Coronary artery (tissue), 2 donors: ENCODE measurements around the gene GNB5.
"Not testable (repeated sequence)": the region's sequence is repeated elsewhere in the genome, so short reads cannot be mapped to it uniquely, and the experiment has no call there.

Experiments
- DNase-seq: peaks from one replicate; pipeline ENCODE4 v3.0.0-alpha.2; 2017; ENCODE audit warnings: low spot score
- H3K27ac ChIP-seq, 2 donors: fragments of 200-600 bp; sonication (generic); one replicate each; pipeline ENCODE4 v1.5.1; 2016 to 2019
- H3K4me3 ChIP-seq: fragments of 200-600 bp; sonication (generic); 2 replicates; pipeline ENCODE4 v1.5.1; 2016; ENCODE audit warnings: mild to moderate bottlenecking, moderate library complexity
- CTCF ChIP-seq: fragments of 200-600 bp; sonication (generic); IDR thresholded peaks from one replicate; pipeline ENCODE4 v1.5.1; 2019; ENCODE audit warnings: antibody characterized with exemption

The GNB5 gene

GRCh38 chr15:52090193-52090592 is 101.0 kb downstream of the GNB5 start:
- H3K27ac ChIP-seq, result no peak overlapping the region
- TF ChIP-seq CTCF, result no peak
- DNase-seq, result no peak
- no peak overlapping the region for H3K4me3 ChIP-seq

GRCh38 chr15:52086011-52086786 is 105.0 kb downstream of the GNB5 start:
- H3K4me3 ChIP-seq, result no peak overlapping the region
- TF ChIP-seq CTCF, result no peak
- no peak for DNase-seq

GRCh38 chr15:52085299-52085698 is 105.9 kb downstream of the GNB5 start:
- TF ChIP-seq CTCF, result no peak

More at GRCh38 chr15:52086011-52086786, 105.0 kb downstream of the GNB5 start:
- H3K27ac ChIP-seq, result no peak overlapping the region

GRCh38 chr15:52083603-52084002 is 107.6 kb downstream of the GNB5 start:
- DNase-seq, result no peak
- Histone ChIP-seq H3K27ac (no peak overlapping the region), H3K4me3 (no peak overlapping the region)
- no peak for TF ChIP-seq CTCF

More at GRCh38 chr15:52085299-52085698, 105.9 kb downstream of the GNB5 start:
- DNase-seq, result no peak
- Histone ChIP-seq H3K4me3 (no peak overlapping the region), H3K27ac (no peak overlapping the region)

- H3K27ac ChIP-seq, H3K4me3 ChIP-seq, DNase-seq: not testable (repeated sequence)
Observed at GRCh38 chr15:52083037-52083359, 108.2 kb downstream of the GNB5 start.

- DNase-seq, result no peak
- Histone ChIP-seq H3K27ac (no peak overlapping the region), H3K4me3 (no peak overlapping the region)
- no peak for TF ChIP-seq CTCF
Observed at GRCh38 chr15:52082197-52083036, 108.8 kb downstream of the GNB5 start.

GRCh38 chr15:52080706-52081392 is 110.3 kb downstream of the GNB5 start:
- DNase-seq, result no peak
- Histone ChIP-seq H3K4me3 (no peak overlapping the region), H3K27ac (no peak overlapping the region)
- TF ChIP-seq CTCF, result no peak
